ENCODE measurements around the gene STMN1.
"Not testable (repeated sequence)": the region's sequence is repeated elsewhere in the genome, so short reads cannot be mapped to it uniquely, and the experiment has no call there.

The STMN1 gene

GRCh38 chr1:25905680-25906643 lies at the start of gene STMN1:
Gene STMN1, minus strand, starts transcription at chr1:25906419. Its CDS starts 1,743 bp downstream, at chr1:25904676.
- DNase-seq = peak; percentile 86 to 96

GRCh38 chr1:25955553-25955952 lies 49.3 kb upstream of the STMN1 start:
- no peak for DNase-seq

GRCh38 chr1:25954282-25954938 lies 48.2 kb upstream of the STMN1 start:
- no peak for DNase-seq

- DNase-seq = peak in 1 of 2 donors; percentile 26
Measured at GRCh38 chr1:25952841-25953401, 46.7 kb upstream of the STMN1 start.

GRCh38 chr1:25948641-25949040 lies 42.4 kb upstream of the STMN1 start:
- DNase-seq = no peak

- no peak for DNase-seq
Measured at GRCh38 chr1:25947027-25947426, 40.8 kb upstream of the STMN1 start.

GRCh38 chr1:25945761-25946160 lies 39.5 kb upstream of the STMN1 start:
- DNase-seq = no peak

- DNase-seq = no peak
Measured at GRCh38 chr1:25944986-25945385, 38.8 kb upstream of the STMN1 start.

GRCh38 chr1:25943511-25943910 lies 37.3 kb upstream of the STMN1 start:
- not testable (repeated sequence) for DNase-seq

GRCh38 chr1:25936947-25937346 lies 30.7 kb upstream of the STMN1 start:
- DNase-seq = no peak

GRCh38 chr1:25933479-25934365 lies 27.5 kb upstream of the STMN1 start:
- no peak for DNase-seq

GRCh38 chr1:25932811-25933400 lies 26.7 kb upstream of the STMN1 start:
- not testable (repeated sequence) for DNase-seq

GRCh38 chr1:25932321-25932720 lies 26.1 kb upstream of the STMN1 start:
- DNase-seq = no peak

GRCh38 chr1:25929016-25929415 lies 22.8 kb upstream of the STMN1 start:
- DNase-seq = no peak

- no peak for DNase-seq
Measured at GRCh38 chr1:25927521-25928265, 21.5 kb upstream of the STMN1 start.

GRCh38 chr1:25926731-25927496 lies 20.7 kb upstream of the STMN1 start:
- peak in 1 of 2 donors; percentile 48 for DNase-seq

GRCh38 chr1:25924454-25924853 lies 18.2 kb upstream of the STMN1 start:
- no peak for DNase-seq

- peak in 1 of 2 donors; percentile 68 for DNase-seq
Measured at GRCh38 chr1:25922971-25923552, 16.8 kb upstream of the STMN1 start.

- peak; percentile 67 to 68 for DNase-seq
Measured at GRCh38 chr1:25922056-25922970, 16.1 kb upstream of the STMN1 start.
